Esophagus mucosa (tissue), 1 donor: ENCODE data around the gene BICC1. TPM values are rescaled to one million over a fixed set of nuclear protein-coding genes. Genes with fewer than 3 reads are reported as not detected.
A peak's percentile ranks its signal among the peaks of the same experiment; 100 is the strongest.

ENCODE experiments used
- ATAC-seq: fragments of 200-7000 bp; cut with Tn5 transposase; one replicate; pipeline ENCODE4 v1.9.1; 2020
- total RNA-seq: library from RNA; stranded (reverse); gene quantifications from one replicate; pipeline ENCODE4 v1.2.4, GENCODE V29; 2023
- donor health status: DM: yes; HTN: yes; CAD: no.

BICC1 gene
- total RNA-seq, 1 donor from 2014 or later, result 0.32 TPM

DNA sequence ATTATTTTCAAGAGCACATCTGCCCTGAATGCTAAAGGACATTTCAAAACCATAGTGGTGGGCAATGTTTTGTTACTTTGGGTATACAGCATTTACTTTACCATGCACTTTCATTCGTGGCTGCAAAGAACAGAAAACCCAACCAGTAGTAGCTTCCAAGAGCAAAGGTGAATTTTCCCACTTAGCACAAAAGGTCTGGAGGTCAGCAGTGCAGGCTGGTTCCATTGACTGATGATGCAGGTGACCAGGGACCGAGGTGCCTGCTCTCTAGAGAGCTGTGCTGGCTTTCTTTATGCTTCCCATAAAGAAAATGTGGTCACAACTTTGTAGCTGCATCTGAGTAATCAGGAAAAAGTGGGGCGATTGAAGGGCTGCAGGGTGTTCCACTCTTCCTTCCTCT lies 240.0 kb downstream of the BICC1 start:
- no peak for ATAC-seq

DNA sequence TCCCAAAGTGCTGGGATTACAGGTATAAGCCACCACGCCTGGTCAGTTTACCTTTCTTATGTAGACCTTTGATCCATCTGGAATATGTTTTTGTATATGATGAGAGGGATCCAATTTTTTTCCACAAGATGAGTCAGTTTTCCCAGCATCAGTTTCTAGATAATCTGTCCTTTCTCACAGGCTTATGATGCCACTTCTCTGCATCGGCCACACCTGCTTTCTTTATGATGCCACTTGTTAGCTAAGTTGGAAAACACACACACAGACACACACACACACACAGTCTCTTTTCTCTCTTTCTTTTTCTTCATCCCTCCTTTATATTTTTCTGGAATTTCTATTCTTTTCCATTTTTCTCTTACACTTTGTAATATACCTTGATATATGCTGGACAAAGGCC lies 240.8 kb downstream of the BICC1 start:
- ATAC-seq, result no peak

DNA sequence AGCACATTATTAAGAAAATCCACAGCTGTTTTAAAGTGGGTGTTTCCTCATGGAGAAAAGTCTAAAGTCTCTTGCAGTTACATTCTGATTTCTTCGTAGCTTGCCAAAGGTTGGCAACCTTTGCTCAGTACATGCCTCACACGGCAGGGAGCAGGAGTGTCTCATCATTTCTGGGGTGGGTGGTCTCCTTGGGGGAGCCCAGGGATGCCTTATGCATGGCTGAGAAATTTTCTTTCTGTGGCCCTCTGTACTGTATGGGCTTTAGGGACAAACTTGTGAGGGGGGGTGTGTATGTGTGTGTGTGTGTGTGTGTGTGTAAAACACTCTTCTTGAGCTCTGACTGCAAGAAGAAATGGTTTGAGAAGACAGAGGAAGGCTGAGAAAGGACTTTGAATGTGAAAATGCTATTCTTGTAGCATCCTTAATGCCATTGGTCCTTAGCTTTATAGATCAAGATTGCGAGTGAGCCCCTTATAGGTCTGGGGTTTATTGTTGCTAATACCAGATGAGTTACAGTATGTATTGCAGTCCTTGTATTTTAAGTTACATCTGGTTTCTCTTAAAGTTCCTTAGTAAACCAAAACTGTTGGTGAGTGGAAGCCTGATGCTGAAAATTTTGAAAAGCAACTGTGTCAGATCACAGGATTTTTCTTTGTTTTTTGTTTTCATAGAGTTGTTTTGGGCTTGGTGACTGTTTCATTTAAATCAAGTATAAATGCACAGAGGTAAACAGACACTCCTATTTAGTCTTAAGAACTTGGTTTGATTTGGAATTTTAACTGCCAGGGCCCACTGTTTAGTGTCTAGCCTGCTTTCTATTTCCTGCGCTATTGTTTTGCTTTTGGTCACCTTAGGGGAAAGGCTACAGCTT lies 242.0 kb downstream of the BICC1 start:
- no peak for ATAC-seq

DNA sequence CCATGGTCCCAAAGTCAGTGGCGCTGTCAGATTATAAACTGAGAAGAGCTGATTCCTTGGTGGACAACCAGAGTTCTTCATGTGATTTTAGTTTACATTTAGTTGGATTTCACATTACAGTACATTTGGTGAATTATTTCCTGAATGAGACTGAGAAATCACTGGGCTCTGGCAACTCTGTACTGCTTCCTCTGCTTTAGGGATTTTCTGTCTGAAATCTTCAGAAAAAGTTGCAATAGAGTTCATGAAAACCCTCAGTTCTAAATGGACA lies 242.6 kb downstream of the BICC1 start:
- no peak for ATAC-seq

DNA sequence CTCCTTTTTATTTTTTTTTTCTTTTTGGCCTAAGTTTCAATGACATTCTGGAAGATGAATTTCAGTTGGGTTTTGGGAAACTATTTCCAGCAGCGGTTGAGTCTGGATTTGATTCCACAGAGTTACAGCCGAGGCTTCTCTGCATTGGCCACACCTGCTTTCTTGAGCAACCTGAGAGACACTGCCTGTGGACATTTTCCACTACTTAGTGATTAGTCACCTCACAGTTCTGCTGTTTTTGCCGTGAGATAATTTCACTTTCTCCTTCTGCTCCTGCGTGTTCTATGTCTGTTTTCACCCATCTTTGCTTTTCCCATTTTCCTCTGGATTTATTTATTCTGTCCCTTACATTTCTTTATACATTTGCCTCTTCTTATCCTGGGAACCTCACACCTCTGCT lies 243.0 kb downstream of the BICC1 start:
- ATAC-seq, result peak; percentile 72

DNA sequence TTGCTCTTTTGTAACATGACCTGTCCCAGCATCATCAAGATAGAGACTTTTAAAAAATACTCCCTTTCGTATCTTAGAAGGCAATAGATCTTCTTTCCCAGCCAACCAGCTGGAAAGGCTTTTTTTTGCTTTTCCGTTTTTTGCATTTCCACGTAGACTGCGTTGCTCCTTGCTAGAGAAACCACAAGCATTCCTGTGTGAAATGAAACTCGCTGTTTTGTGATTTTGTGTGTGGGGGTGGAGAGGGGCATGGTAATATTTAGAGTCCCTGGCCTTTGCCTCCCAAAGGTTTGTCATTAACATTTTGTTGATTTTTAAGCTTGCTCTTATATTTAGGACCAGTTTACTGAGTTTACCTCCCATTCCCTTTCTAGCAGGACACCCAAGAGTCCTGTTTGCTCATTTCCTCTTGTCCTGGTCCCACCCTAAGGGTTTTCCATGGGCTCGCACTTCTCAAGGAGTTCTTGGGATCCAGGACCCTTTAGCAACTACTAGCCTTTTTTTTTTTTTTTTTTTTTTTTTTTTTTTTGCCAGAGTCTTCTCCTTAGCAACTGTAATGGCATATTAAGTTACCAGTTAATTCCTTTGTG lies 243.6 kb downstream of the BICC1 start:
- ATAC-seq, result no peak

DNA sequence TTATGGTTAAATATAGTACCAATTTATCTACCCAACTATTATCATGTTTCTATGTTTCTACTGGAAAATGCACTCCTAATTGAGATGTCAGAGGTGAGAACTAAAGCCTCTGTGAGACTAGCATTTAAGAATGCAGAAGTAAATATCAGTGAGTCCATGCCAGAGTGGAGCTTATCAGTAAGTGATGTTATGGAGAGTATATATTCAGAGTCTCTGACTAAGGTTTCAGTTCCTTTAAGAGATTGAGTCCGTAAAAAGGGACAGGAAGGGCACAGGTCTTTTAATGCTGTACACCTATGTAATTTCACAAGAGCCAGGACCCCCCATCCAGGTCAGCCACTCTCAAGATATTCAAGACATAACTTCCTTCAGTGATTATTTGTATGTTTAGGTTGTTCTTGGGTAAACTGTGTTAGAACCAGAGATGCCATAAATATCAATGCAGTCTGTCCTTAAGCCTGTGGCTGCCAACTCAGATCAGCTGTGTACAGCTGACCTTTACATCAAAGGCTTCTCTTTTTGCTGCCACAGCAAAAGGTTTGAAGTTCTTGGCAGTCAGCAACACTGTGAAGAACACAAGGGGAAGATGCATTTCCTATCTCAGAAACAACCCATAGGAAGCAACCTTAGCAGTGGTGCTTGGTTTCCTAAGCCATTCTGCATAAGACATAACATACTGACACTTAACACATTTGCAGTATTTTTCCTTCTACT lies 244.8 kb downstream of the BICC1 start:
- ATAC-seq, result no peak

DNA sequence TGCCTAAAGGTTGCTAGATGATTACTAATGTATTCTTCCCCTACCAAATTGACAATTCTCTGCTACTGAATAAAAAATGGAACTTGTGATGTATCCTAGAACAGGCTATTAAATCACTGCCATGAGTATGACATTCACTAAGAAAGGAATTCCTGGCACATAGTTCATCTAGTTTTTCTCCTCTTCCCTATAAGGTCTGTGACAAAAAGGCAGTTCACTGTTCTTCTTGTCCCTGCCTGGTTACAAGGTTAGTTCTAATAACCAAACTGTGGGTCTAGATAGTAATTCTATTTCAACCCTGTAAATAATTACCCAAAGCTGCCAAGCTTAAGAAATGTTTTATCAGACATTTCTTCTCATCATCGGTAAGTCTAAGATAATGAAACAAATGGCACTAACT lies 245.6 kb downstream of the BICC1 start:
- no peak for ATAC-seq

DNA sequence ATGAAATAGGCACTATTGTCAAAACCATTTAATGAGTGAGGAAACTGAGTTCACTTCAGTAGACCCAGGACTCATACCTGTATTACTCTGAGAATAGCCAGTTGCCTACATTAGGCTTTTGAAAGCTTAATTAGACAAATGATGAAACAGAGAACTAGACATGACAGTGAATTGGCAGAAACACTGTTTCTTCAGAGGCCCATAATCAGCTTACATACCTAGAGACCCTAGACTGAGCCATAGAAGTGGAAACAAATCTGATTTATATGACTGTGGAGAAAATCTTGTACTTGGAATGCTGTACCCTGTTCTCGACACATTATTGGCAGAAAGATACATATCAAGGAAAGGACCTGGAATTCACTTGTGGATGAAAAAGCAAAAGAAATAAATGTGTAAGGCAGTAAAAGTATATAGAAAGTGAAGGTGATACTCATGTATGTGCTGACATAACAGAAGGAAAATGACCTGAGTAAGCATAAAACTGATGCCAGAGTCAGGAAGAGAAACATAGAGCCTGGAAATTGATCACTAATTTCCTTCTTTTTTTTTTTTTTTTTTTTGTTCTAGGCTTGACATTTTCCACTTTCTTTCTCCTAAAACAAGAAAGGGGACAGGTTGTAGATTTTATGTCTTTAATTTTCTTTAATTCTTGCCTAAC lies 251.5 kb downstream of the BICC1 start:
- no peak for ATAC-seq

DNA sequence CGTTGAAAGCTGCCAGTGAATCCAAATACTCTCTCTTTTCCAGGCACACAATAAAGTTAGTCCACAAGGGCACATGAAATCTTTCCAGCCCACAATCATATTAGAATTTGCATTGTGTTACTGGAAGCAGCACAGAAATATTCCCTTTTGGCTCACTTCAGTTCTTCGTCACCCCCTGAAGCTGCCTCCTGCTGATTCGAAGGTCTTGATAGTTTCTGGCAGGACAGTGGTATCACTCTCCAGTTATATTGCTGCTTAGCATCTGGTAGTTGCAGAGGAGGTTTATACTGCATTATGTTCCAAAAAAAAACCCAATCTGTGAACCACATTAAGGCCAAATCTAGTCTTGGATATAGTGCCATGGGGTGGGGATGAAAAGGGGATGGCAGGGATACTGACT lies 253.2 kb downstream of the BICC1 start:
- ATAC-seq, result no peak

DNA sequence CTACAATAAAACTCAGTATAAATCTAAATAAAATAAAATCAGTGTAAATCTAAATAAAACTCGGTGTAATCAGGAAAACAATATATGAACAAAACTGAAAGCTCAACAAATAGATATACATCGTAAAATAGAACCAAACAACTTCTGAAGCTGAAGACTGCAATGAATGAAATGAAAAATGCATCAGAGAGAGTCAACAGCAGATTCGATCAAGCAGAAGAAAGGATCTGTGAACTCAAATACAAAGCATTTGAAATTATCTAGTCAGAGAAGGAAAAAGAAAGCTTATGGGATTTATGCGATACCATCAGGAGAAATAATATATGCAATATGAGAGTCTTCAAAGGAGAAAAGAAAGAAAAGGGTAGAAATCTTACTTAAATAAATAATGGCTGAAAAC lies 255.0 kb downstream of the BICC1 start:
- no peak for ATAC-seq

DNA sequence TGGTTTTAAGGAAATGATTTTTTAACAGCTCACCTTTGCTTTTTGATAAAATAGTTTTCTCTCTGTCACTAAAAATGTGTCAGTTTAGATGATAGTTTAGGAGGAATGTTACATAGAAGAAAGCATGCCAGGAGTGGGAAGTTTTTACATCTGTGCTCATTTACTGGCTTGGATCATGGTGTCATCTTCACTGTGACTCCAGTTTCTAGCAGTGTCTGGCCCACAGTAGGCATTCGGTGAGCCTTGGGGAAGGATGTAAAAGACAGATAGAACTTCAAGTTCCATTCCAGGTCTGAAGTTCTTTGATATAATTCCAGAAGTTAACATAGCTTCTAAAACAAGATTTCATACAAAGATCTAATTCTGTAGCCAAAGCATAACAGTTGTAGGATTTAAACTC lies 259.2 kb downstream of the BICC1 start:
- ATAC-seq, result no peak

DNA sequence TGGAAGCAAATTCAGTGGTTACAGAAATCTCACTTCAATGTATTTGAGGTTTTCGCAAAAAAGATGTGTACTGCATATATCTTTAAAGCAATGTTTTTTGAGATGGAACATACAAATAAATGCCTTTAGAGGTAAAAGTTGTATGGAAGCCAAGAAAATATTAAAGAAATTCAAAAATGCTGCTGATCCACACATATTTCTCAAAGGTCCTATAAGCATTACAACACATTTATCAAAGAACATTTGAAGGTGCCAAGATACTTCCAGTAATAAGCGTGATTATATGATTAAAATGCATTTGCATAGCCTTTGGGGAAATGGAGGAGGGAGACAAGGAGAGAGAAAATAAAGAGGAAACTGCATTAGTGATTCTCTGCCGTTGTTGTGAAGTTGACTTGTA lies 260.1 kb downstream of the BICC1 start:
- ATAC-seq, result no peak

DNA sequence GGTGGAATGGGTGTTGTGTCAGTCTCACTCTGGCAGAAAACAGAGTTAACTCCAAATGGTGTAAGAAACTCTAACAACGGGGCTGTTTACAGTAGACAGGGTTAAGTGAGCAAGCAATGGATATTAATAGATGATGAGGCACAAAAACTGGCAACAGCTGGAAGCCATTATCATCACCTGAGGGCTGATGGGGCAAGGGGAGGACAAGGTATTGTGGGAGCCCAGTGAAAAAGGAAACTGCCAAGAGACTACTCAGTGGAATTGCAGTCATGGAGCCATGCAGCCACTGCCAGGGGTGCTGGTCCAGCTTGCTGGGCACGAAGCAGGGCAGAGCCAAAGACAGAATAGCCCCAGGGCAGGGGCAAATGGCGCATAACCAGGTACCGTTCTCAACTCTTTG lies 260.7 kb downstream of the BICC1 start:
- ATAC-seq, result no peak

DNA sequence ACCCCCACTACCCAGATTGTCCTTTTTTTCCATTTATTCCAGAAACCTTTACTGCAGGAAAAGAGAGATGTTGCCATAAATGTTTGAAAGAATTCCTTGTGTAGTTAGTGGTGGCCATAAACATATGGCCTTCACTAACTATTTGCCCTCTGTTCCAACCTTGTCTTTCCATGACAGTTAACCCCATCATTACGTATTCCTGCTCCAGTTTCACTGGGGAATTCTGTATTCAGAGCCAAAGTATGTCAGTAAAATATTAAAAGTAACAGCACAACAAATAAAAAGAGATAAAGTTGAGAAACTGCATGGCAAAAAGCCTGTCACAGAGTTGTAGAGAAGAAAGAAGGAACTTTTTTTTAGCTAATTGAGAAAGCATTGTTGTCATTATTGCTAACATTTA lies 261.3 kb downstream of the BICC1 start:
- ATAC-seq, result no peak

DNA sequence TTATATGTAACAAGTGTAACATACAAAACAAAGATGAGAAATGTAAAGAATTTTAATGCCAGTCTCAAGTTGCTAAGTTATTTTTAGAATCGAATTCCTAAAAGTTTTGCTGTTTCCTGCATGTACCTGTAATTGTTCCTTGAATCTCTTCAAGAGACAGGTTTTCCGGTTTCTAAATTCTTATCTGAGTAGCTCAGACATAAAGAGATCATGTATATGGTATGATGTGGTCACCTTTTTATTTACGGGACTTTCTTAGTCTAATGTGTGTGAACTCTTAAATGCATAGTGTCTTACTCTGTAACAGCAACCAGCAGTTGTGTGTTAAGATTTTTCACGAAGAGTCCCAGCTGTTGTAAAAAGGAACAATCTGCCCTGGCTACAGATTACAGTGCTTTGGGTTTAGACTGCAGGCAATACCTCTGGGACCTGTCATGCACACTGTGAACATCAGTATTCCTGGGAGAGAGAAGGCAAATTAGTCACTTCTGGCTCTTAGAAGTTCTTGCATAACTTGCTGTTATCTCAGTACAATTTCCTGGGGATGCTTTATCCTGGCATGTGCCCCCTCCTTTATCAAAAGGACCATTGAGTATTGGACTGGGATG lies 263.4 kb downstream of the BICC1 start:
- no peak for ATAC-seq

DNA sequence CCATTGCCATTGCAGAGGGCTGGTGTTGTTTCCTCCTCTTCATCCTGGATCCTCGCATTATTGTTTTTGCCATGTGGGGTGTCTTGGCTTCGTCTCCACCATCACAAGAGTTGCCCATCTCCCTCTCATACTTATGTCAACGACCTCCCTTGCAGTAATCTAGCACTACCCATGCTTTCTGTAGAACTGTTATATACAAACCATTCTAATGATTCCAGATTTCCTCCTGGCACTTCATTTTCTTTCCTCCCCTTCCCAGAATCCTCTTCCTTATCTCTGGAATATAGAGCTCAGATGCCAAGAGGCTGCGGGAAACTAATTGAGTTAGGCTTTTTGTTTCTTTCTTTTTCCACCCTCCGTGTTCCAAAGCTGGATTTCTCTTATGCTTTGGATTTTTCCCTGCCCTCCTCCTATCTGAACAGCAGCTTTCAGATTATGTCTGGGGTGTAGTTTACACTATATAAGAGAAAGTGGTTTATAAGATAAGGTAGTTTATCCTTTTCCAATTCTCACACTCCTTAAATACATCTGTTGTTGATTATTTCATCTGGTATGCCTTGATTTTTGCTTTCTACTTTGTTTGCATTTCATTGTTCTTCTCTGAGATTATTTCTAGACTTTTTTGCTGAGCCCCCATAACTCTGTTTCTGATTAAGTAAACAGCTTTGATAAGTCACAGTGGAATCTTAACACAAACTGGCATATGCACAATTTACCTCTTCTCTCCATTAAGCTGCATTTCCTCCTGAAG lies 264.1 kb downstream of the BICC1 start:
- ATAC-seq, result no peak

DNA sequence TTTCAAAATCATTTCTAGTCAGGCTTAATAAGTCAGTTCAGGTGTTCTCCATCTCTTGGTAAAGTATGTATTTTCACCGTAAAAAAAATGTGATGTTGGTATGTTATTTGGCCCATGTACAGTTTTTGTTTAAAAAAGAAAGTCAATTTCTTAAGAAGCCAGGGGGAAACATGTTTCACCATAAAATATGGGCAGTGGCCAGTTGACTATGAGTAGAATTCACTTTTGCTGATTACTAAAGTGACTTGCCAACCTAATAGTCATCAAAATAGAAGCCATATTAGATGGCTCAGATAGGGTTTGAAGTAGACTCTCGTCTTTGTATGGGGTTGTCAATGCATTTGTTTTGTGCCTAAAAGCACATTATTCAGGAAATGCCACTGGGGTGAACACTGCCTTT lies 266.3 kb downstream of the BICC1 start:
- ATAC-seq, result no peak

DNA sequence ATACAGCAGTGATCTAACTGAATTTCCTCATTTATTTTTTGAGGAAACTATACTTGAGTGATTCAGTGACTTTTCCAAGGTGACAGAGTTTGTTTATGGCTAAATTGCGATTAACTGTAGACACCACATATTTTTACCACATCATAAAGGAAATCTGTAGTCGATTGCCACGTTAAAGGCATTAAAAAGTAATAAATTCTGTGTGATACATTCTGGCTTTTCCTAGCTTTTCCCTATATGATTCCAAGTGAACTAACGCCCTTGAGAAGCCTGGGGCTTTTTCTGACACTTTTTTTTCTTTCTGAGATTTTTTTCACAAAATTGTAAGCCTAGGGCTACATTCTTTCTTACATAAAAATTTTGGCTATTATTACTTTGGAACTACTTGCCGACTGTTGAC lies 266.9 kb downstream of the BICC1 start:
- ATAC-seq, result no peak

DNA sequence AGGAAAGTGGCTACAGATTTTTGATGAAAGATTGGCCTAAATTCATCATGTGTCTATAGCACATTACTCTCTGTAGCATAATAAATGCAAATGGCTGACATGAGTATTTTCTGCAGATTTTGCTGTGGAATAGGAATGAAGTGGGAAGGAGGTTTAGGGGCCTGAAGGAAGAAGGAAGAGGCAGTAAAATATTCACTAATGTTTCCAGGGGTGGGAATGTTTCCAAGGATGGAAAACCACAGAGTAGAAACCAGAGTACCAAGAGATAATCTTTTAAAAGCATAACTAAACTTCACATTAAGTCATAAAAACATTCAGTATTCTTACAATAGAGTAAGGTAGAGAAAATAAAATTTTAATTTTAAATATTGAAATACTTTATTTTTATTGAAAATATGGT lies 267.8 kb downstream of the BICC1 start:
- ATAC-seq, result no peak

DNA sequence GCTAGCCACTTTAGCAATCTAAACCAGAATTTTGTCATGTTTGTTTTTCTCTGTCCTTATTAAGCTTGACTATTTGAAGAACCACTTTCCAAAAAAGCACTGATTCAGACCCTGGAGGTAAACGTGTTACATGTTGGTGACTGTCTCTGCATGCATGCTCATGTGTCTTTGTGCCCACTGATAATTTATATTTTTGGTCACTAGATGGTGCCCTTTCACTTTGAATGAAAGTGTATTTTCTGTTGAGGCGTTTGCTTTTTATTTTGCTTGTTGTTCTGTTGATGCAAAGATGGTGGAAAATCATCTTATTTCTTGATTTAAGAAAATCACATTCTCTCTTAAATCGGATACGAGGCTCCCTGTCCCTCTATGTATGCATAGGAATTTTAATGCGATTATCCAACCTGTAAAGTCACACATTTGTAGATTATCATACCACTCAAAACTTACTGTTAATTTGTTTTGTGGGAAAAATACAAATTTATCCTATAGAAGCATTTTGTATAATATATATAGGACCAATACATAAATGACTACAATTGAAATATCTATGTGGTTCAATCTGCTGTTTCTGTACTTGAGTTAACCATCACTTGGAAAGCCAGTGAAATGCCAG lies 269.3 kb downstream of the BICC1 start:
- ATAC-seq, result no peak
